Activated T-helper 1 cell treated with anti-CD3 and anti-CD28 coated beads, Interleukin-12 subunit alpha, Interleukin-12 subunit beta, Interleukin-2, Interleukin-4 antibody, amounts not matched to agents 30 ng/mL and 10 ng/mL and 1 ng/mL, durations not matched to agents 14 hours and 24 hours and 36 hours (primary cell): Measurements from ENCODE around the gene NLE1. TPM values are rescaled to one million over a fixed set of nuclear protein-coding genes. Genes with fewer than 3 reads are reported as not detected.
A peak's percentile ranks its signal among the peaks of the same experiment; 100 is the strongest.
"Not testable (repeated sequence)": the region's sequence is repeated elsewhere in the genome, so short reads cannot be mapped to it uniquely, and the experiment has no call there.

Experiments used
- DNase-seq: peaks from one replicate; pipeline ENCODE4 v3.0.0; 2021; ENCODE audit warnings: low spot score
- H3K27ac Mint-ChIP-seq: one replicate; pipeline ENCODE4 v1.8.0; 2021; ENCODE audit warnings: mild to moderate bottlenecking, mixed read lengths
- H3K27me3 Mint-ChIP-seq: one replicate; pipeline ENCODE4 v1.8.0; 2022; ENCODE audit warnings: mild to moderate bottlenecking, moderate library complexity, mixed read lengths; ENCODE audit not compliant: insufficient read depth
- H3K36me3 Mint-ChIP-seq: one replicate; pipeline ENCODE4 v1.8.0; 2021; ENCODE audit warnings: low read depth, mixed read lengths
- H3K4me1 Mint-ChIP-seq: one replicate; pipeline ENCODE4 v1.8.0; 2021; ENCODE audit warnings: low read depth, mixed read lengths
- H3K4me3 Mint-ChIP-seq: one replicate; pipeline ENCODE4 v1.8.0; 2021; ENCODE audit warnings: mild to moderate bottlenecking, moderate library complexity, mixed read lengths
- H3K9me3 Mint-ChIP-seq: one replicate; pipeline ENCODE4 v1.8.0; 2021; ENCODE audit warnings: mixed read lengths
- intact Hi-C: fragments of 100-400 bp; cut with micrococcal nuclease; formaldehyde crosslinking; loops from one replicate; pipeline ENCODE4 v1.15.1; 2024
- total RNA-seq: library from RNA; stranded (reverse); gene quantifications from 2 replicates; pipeline ENCODE4 v1.2.3, GENCODE V29; 2022

NLE1 gene
- total RNA-seq, 1 donor from 2014 or later, result 51.1 TPM

DNA sequence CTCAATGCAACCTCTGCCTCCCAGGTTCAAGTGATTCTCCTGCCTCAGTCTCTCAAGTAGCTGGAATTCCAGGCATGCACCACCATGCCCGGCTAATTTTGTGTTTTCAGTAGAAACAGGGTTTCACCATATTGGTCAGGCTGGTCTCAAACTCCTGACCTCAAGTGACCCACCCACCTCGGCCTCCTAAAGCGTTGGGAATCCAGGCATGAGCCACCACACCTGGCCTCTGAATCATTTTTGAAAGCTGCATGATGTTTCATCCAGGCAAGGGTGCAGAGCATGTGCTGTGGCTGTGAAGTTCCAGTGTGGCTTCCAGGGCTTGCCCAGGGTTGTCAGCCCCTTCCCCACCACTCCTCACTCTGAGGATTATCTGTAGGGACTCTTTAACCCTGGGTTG is 30.2 kb upstream of the NLE1 start:
- H3K27me3 Mint-ChIP-seq, result not testable (repeated sequence)

DNA sequence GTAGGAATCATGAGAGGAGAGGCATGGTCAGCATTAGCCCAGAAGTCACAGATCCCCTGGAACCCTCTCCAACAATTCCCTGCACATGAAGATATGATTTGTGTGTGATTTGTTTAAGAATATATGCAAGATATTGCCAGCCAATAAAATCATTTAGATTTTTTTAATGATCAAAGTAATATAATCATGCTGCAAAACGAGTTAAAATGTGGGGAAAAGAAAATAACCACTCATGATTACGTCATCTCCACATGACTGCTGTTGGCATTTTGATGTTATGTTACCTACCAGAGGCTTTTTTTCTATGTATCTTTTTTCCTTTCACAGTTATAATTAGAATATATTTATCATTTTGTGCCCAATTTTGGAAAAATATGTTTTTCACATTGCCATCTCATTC is 29.7 kb upstream of the NLE1 start:
- Mint-ChIP-seq H3K4me3 (peak overlapping the region; percentile 5), H3K36me3 (peaks cover 2% of the 10 kb centered on the region), H3K27ac (no peak overlapping the region), H3K27me3 (peaks cover 7% of the 10 kb centered on the region), H3K9me3 (no peaks in the 10 kb centered on the region), H3K4me1 (peaks cover 42% of the 10 kb centered on the region)
- intact Hi-C loops, result loop anchor here (1.0 to 5.0 kb wide), 9 partner anchors 42 to 575 kb away; partner anchors contain the start of gene AP2B1
- no peak for DNase-seq

More for the DNA sequence above, 30.2 kb upstream of the NLE1 start:
- intact Hi-C loops, result loop anchor here (5.0 kb wide), 3 partner anchors 185 to 415 kb away; partner anchors contain the start of gene AP2B1
- not testable (repeated sequence) for DNase-seq, H3K9me3 Mint-ChIP-seq, H3K4me3 Mint-ChIP-seq, H3K36me3 Mint-ChIP-seq
- H3K27ac Mint-ChIP-seq, result peak overlapping the region; percentile 55
- peaks cover 46% of the 10 kb centered on the region for H3K4me1 Mint-ChIP-seq

DNA sequence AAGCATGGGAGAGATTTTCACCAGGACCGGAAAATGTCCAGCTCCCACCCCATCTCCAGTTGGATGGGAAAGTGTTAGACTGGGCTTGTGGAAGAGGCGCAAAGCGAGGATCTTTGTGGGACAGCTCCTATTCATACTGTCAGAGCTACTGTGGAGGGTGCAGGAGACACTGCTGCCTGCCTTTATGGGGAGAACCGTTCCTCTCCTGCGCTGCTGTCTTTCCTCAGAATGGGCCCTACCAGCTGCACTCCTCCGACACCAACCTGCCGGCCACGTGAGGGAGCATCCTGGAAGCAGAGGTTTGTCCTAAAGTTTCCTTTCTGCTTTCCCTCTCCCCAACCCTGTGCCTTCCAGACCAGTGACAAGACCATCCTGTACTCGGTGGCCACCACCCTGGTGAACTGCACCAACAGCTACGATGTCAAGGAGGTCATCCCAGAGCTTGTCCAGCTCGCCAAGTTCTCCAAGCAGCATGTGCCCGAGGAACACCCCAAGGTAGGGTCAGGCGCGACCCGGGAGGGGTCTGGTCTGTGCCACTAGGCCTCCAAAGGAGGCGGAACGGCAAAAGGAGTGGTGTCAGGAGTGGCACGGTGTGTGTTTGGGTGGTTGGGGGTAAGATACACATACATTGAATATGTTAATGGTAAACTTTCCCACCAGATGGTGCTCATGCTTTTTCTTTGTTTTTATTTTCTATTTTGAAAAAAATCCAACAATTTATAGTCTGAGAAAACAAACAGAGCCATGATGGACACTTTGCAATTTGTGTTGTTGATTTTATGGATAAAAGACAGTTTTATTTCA is 29.1 kb upstream of the NLE1 start:
- Mint-ChIP-seq H3K4me1 (peaks cover 35% of the 10 kb centered on the region), H3K27ac (no peak overlapping the region), H3K36me3 (peaks cover 2% of the 10 kb centered on the region), H3K4me3 (peak overlapping the region; percentile 5), H3K27me3 (peaks cover 7% of the 10 kb centered on the region), H3K9me3 (no peaks in the 10 kb centered on the region)
- intact Hi-C loops, result loop anchor here (1.0 to 5.0 kb wide), 9 partner anchors 43 to 576 kb away; partner anchors contain the start of gene AP2B1
- DNase-seq, result peak; percentile 15

DNA sequence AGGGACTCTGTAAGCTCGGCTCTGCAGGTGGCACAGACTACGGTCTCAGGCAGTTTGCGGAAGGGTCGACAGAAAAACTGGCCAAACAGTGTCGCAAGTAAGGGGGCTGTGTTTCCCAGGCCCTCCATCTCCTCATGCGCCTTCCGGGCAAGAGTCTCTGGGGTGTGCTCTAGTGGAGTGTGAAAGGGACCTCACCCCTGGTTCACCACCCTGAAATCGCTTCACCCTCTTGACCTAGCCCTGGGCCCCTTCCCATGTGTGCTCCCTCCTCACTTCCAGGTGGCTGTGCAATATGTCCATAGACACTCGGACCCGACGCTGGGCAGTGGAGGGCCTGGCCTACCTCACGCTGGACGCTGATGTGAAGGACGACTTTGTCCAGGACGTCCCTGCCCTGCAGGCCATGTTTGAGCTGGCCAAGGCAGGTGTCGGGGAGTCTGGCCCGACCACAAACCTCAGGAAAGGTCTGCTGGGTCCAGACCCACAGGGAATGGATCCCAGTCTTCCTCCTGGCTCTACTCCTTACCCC is 27.8 kb upstream of the NLE1 start:
- H3K4me1 Mint-ChIP-seq, result peaks cover 27% of the 10 kb centered on the region
- DNase-seq, result no peak
- intact Hi-C loops, result loop anchor here (5.0 kb wide), 3 partner anchors 187 to 417 kb away; partner anchors contain the start of gene AP2B1

DNA sequence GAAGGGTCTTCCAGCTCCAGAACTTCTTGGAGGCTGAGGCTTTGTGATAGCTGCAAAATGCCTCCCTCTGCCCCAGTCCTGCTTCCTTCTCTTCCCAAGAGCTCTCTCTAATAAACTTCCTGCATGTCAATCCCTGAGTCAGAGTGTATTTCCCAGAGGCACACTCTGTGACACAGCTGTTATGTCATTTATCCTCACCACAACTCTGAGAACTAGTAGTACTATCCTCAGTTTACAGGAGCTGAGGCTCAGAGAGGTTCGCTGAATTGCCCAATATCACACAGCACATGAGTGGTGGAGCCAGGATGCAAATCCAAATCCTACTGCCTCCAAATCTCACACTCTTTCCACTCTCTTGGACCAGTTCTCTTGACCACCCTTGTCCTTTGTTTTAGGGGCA is 25.6 kb upstream of the NLE1 start:
- Mint-ChIP-seq H3K9me3 (no peaks in the 10 kb centered on the region), H3K36me3 (peaks cover under 1% of the 10 kb centered on the region), H3K27me3 (no peaks in the 10 kb centered on the region), H3K4me1 (peaks cover 26% of the 10 kb centered on the region), H3K4me3 (no peak overlapping the region), H3K27ac (no peak overlapping the region)
- intact Hi-C loops, result no loop called here
- no peak for DNase-seq

More for the DNA sequence above, 27.8 kb upstream of the NLE1 start:
- Mint-ChIP-seq H3K4me3 (no peak overlapping the region), H3K9me3 (no peaks in the 10 kb centered on the region), H3K27me3 (peaks cover 4% of the 10 kb centered on the region), H3K27ac (no peak overlapping the region), H3K36me3 (peaks cover 2% of the 10 kb centered on the region)

DNA sequence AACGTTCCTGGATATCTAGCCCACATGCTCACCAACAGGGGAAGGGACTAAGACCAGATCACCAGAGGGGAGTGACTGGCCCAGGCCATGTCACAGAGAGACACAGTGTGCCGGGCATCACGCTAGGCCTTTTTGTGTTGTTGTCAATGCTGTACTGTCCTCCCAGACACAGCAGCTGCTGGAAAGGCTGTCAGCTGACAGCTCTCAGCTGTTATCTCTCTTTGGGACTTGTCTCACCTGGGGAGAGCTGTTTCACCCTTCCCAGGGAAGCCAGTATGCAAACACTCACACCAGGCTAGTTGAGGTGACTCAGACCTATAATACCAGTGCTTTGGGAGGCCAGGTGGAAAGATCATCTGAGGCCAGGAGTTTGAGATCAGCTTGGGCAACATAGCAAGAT is 24.9 kb upstream of the NLE1 start:
- Mint-ChIP-seq H3K27me3 (no peaks in the 10 kb centered on the region), H3K4me3 (no peak overlapping the region), H3K27ac (no peak overlapping the region), H3K4me1 (peaks cover 30% of the 10 kb centered on the region), H3K36me3 (no peaks in the 10 kb centered on the region), H3K9me3 (no peaks in the 10 kb centered on the region)
- intact Hi-C loops, result no loop called here
- no peak for DNase-seq

DNA sequence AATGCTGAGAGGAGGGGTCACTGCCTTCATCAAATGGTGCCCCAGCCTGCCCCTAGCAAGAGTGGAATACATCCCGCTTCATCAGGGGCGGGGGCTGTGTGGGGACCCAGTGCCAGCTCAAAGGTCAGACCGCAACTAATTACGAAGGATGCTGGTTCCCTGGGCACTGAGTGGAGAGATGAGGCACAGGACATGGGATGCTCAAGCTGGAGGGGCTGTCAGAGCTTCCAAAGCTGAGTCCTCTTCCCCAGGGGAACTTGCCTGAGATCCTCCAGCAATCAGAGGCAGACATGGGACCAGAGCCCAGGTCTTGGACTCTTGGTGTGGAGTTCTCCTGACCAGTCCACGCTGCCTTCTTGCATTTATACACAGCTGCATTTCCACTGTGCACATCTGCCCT is 24.4 kb upstream of the NLE1 start:
- no peaks in the 10 kb centered on the region for H3K9me3 Mint-ChIP-seq
- no peak for DNase-seq
- no peaks in the 10 kb centered on the region for H3K36me3 Mint-ChIP-seq
- H3K27ac Mint-ChIP-seq, result no peak overlapping the region
- H3K4me3 Mint-ChIP-seq, result no peak overlapping the region
- intact Hi-C loops, result no loop called here
- peaks cover 31% of the 10 kb centered on the region for H3K4me1 Mint-ChIP-seq
- H3K27me3 Mint-ChIP-seq, result no peaks in the 10 kb centered on the region

DNA sequence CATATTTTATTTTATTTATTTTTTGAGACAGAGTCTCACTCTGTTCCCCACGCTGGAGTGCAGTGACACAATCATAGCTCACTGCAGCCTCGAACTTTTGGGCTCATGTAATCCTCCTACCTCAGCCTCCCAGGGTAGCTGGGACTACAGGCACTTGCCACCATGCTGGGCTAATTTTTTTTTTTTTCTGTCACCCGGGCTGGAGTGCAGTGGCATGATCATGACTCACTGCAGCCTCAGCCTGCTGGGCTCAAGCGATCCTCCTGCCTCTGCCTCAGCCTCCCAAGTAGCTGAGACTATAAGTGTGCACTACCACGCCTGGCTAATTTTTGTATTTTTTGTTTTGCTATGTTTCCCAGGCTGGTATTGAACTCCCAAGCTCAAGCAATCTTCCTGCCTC is 22.6 kb upstream of the NLE1 start:
- DNase-seq, result no peak
- Mint-ChIP-seq H3K4me1 (peaks cover 43% of the 10 kb centered on the region), H3K36me3 (no peaks in the 10 kb centered on the region), H3K4me3 (no peak overlapping the region), H3K9me3 (peaks cover 7% of the 10 kb centered on the region), H3K27me3 (no peaks in the 10 kb centered on the region), H3K27ac (no peak overlapping the region)
- intact Hi-C loops, result no loop called here

DNA sequence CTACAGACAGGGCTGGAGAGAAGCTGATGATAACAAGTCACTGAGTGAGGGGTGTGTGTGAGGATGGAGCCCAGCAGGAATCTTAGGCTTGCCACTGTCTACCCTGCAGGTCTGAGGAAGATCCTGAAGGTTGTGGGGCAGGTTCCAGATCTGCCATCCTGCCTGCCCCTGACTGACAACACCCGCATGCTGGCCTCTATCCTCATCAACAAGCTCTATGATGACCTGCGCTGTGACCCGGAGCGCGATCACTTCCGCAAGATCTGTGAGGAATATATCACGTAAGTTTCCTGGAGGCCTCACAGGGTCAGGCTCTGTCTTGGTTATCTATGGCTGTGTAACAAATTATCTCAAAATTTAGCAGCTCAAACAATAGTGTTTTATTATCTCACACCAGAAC is 21.8 kb upstream of the NLE1 start:
- H3K4me3 Mint-ChIP-seq, result no peak overlapping the region
- no peak overlapping the region for H3K27ac Mint-ChIP-seq
- peaks cover 7% of the 10 kb centered on the region for H3K9me3 Mint-ChIP-seq
- DNase-seq, result no peak
- H3K36me3 Mint-ChIP-seq, result no peaks in the 10 kb centered on the region
- no peaks in the 10 kb centered on the region for H3K27me3 Mint-ChIP-seq
- intact Hi-C loops, result no loop called here
- H3K4me1 Mint-ChIP-seq, result peaks cover 44% of the 10 kb centered on the region

DNA sequence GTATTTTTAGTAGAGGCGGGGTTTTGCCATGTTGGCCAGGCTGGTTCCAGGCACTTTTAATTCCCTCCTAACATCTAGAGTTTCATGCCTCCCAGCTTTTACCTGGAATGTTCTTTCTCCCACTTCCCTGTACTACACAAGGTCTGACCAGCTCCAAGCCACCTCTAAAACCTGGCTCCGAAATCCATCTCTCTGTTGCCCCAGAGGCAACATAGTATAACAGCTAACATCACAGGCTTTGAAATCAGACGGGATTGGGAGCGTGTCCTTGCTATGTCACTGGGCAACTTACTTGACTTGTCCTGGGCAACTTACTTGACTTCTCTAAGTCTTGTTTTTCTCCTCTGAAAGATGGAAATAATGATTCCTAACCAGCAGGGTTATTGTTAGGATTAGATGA is 20.7 kb upstream of the NLE1 start:
- Mint-ChIP-seq H3K36me3 (no peaks in the 10 kb centered on the region), H3K9me3 (peaks cover 7% of the 10 kb centered on the region), H3K27me3 (peaks cover 4% of the 10 kb centered on the region), H3K27ac (no peak overlapping the region), H3K4me3 (no peak overlapping the region), H3K4me1 (peaks cover 41% of the 10 kb centered on the region)
- intact Hi-C loops, result no loop called here
- DNase-seq, result no peak

DNA sequence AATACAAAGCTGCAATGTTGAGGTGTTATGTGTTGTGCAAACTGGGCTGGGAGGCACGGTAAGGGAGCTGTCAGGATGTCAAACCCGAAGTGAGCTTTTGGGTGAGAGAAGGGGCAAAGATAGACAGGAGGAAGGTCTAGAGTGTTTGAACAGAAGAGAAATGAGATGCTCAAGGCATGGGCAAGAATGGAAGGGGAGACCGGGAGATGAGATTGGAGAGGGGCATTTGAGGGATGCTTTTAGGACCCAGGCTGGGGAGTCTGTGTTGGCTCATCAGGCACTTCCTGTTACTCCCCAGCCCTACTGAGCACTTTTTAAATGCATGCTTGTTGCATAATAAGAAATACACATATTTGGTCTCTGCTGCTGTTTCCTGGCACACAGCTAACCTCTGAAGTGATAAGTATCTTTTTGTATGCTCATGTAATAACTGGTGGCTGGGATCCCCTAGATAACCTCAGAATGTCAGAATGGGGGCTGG is 19.2 kb upstream of the NLE1 start:
- Mint-ChIP-seq H3K4me3 (peak overlapping the region; percentile 62), H3K36me3 (no peaks in the 10 kb centered on the region), H3K9me3 (peaks cover 7% of the 10 kb centered on the region), H3K27me3 (peaks cover 4% of the 10 kb centered on the region), H3K4me1 (peaks cover 39% of the 10 kb centered on the region), H3K27ac (peak overlapping the region; percentile 32)
- intact Hi-C loops, result no loop called here
- no peak for DNase-seq

DNA sequence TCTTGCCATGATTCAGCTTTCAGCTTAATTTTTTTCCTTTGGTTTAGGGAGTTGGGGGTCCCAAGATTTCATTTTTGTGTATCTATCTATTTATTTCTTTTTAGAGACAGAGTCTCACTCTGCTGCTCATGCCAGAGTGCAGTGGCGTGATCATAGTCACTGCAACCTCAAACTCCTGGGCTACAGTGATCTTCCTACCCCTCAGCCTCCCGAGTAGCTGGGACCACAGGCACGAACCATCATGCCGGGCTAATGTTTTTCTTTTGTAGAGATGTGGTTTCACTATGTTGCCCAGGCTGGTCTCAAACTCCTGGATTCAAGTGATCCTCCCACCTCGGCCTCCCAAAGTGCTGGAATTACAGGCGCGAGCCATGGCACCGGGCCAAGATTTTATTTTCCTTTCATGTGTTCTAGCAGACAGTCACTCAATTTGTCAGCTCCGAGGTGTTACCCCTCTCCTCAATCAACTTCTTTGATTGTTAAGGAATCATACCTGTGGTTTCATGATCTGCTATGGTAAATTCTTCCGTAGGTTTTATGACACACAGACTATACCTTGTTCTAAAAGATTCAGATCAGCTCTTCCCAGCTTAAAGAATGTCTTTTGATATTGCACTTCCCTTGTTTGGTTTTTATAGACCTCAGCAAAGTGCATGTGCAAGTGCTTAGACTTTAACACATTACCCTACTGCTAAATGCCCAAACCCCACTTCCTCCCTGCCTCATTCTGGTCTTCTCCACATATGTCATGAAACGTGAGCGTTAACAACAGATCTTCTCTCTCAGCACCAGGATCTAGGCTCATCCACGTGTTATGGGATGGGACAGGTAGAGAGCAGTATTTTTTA is 18.5 kb upstream of the NLE1 start:
- H3K9me3 Mint-ChIP-seq, result peaks cover 7% of the 10 kb centered on the region
- intact Hi-C loops, result no loop called here
- peaks cover 39% of the 10 kb centered on the region for H3K4me1 Mint-ChIP-seq
- peaks cover 7% of the 10 kb centered on the region for H3K27me3 Mint-ChIP-seq
- H3K36me3 Mint-ChIP-seq, result no peaks in the 10 kb centered on the region
- H3K27ac Mint-ChIP-seq, result peak overlapping the region; percentile 32
- H3K4me3 Mint-ChIP-seq, result peak overlapping the region; percentile 62
- no peak for DNase-seq
